NCI-H128 (cell line): ENCODE results near the gene YWHAH.
A peak's percentile ranks its signal among the peaks of the same experiment; 100 is the strongest.
"Not testable (repeated sequence)": the region's sequence is repeated elsewhere in the genome, so short reads cannot be mapped to it uniquely, and the experiment has no call there.

ENCODE experiments used
- DNase-seq: peaks from one replicate; lab custom pipeline; 2025; ENCODE audit not compliant: unreplicated experiment; lab: John Stamatoyannopoulos, UW

YWHAH gene

GRCh38 chr22:31977141-31977841 is 33.0 kb downstream of the YWHAH start:
- peak; percentile 19 for DNase-seq

DNA sequence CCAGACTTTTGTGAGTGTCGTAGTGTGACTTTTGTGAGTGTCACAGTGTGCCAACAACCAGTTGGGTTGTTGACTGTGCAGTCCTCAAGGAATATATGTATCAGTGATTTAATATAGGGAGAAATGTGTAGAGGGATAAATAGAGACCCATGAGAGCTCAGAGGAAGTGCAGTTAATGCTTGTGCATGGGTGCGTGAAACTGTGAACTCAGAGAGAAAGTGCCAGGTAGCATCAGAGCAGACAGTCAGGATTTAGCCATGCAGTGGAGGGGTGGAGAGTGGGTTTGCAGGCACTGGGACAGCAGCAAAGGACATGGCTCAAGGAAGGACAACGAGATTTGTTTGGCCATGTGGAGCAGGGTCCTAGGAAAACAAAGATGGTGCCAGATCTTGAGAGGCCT is 33.6 kb downstream of the YWHAH start:
- no peak for DNase-seq

DNA sequence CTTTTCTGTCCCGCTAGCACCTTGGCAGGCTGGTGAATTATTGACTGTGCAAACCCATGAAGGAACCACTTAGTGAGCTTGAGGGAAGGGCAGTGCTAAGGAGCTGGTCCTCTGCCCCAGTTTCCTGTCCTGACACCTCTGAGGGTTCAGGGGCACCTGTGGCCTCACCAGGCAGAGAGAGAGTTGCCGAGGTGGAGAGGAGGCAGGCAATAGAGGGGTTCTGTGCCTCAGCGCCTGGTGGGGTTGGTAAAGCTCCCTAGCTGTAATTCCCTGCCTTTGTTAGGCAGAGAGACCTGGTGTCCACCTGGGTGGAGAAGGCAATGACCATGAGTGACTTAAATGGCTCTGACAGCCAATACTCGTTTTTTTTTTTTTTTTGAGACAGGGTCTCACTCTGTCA is 36.3 kb downstream of the YWHAH start:
- no peak for DNase-seq

GRCh38 chr22:31981976-31982375 is 37.6 kb downstream of the YWHAH start:
- not testable (repeated sequence) for DNase-seq

DNA sequence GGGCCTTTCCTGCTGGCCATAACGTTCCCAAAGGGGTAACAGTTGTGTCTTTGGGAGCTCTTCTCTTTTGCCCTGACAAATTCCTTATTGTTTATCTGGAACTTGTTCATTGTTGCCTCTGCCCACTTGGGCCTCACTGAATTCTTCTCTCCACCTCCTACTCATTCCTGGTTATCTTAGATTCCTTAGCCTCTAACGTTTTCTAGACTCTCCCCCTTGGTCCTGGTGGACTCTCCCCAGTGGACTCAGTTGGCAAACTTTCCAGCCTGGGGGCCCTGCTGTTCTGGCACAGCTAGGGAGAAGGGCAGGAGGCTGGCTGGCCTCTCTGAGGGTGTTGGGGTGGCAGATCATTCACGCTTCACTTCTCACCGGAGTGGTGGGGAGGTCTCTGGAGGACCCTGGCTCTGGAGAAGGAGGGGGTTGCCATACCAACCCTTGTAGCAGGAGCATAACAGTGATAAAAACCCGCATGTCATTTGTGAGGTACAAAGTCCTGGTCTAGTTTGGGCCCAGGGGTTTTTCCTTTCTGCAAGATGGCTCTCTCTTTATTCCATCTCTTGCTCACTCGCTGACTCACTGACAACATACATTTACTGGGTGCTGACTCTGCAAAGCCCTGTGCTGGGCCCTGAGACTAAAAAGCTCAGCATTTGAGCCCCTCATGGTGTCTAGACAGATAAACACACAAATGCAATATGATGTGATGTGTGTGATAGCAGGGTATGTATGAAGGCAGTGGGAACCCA is 39.7 kb downstream of the YWHAH start:
- no peak for DNase-seq

DNA sequence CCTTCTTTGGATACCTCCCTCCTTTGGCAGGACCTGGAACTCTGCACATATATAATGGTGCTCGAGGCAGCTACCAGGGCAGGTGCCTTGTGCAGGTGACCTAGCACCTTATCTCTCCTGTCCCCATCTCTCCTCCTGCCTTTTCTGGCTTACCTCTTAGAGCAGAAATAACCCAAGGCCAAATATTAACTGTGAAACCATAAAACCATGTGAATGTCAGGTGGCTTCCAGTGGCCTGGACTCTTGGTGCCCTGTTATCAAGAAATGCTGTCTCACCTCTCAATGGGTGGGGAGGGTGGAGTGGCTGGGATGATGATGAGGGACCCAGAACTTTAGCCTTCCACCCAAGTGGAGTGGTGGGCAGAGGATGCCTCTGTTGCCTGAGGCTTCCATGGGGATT is 42.9 kb downstream of the YWHAH start:
- no peak for DNase-seq

- no peak for DNase-seq
Observed at GRCh38 chr22:31991102-31991839, 46.9 kb downstream of the YWHAH start.

- no peak for DNase-seq
Observed at GRCh38 chr22:31995046-31995445, 50.7 kb downstream of the YWHAH start.

DNA sequence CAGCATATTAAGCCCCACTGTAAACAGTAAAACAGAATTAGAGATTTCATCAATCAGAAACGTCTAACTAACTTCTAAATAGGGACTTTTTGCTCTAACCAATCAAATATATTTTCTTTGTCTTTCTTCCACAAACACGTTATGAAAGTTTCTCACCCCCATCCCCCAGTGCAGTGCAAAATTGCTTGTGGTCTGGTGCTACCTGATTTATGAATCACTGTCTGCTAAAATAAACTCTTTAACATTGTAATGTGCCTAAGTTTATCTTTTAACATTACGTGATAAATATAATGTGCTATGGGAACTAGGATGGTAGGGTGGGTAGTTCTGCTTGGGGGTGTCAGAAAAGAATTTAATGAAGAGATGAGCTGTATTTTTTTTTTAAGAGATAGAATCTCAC is 51.5 kb downstream of the YWHAH start:
- DNase-seq = no peak

- DNase-seq = no peak
Observed at GRCh38 chr22:31998784-31999385, 54.5 kb downstream of the YWHAH start.

- DNase-seq = no peak
Observed at GRCh38 chr22:32000181-32000580, 55.8 kb downstream of the YWHAH start.

GRCh38 chr22:32005453-32005852 is 61.1 kb downstream of the YWHAH start:
- DNase-seq = no peak
